GM12878 (cell line): ENCODE data around the gene PRRX2.

ENCODE experiments used
- ATF3 ChIP-seq: IDR thresholded peaks from 2 replicates; pipeline ENCODE4 v1.6.1; 2011; ENCODE audit warnings: low read depth, mild to moderate bottlenecking, low read length, moderate library complexity, borderline replicate concordance; ENCODE audit errors: extremely low read depth
- BCL3 ChIP-seq: IDR thresholded peaks from 2 replicates; pipeline ENCODE4 v1.6.1; 2011; ENCODE audit warnings: borderline replicate concordance, low read depth, mild to moderate bottlenecking, moderate library complexity, low read length; ENCODE audit not compliant: insufficient read depth, poor library complexity, severe bottlenecking
- CBFB ChIP-seq: IDR thresholded peaks from 2 replicates; pipeline ENCODE4 v1.6.1; 2016; ENCODE audit warnings: antibody characterized with exemption, low read depth
- CTCF ChIP-seq, 3 experiments: IDR thresholded peaks in 2 of 3; conservative IDR thresholded peaks in 1 of 3; 2 replicates each; pipeline ENCODE4 v1.5.1; 2011; ENCODE audit warnings: low read depth in 3 of 3, low read length in 3 of 3, mild to moderate bottlenecking in 3 of 3, control low read depth in 2 of 3, moderate library complexity in 2 of 3, inconsistent platforms in 1 of 3, mixed read lengths in 1 of 3; ENCODE audit not compliant: control insufficient read depth in 2 of 3, insufficient read depth in 1 of 3; ENCODE audit errors: extremely low read depth in 1 of 3
- RFX5 ChIP-seq: IDR thresholded peaks from 2 replicates; pipeline ENCODE4 v1.6.1; 2011; ENCODE audit warnings: low read depth, low read length, improper control_type of control experiment
- SMC3 ChIP-seq: IDR thresholded peaks from 2 replicates; pipeline ENCODE4 v1.6.1; 2011; ENCODE audit warnings: low read length, improper control_type of control experiment, borderline replicate concordance

GRCh38 chr9:129664746-129665388 is 580 bp upstream of the PRRX2 start:
- TF ChIP-seq BCL3, result no peak
- TF ChIP-seq CTCF (IDR thresholded peaks at IDR 0.05 in 2 of 3, conservative IDR thresholded peaks at IDR 0.05 in 1 of 3; ENCODE audit: control insufficient read depth in 2 of 3, extremely low read depth in 1 of 3, insufficient read depth in 1 of 3, low read depth in 3 of 3, low read length in 3 of 3), result no peak
- no peak for TF ChIP-seq SMC3
- TF ChIP-seq CBFB, result no peak
- no peak for TF ChIP-seq RFX5
- no peak for TF ChIP-seq ATF3
